ENCODE data around the gene MYORG. TPM values are rescaled to one million over a fixed set of nuclear protein-coding genes. Genes with fewer than 3 reads are reported as not detected.

Gene MYORG
- total RNA-seq, 2 experiments from 2014 or later: 0.98 to 3.9 TPM

DNA sequence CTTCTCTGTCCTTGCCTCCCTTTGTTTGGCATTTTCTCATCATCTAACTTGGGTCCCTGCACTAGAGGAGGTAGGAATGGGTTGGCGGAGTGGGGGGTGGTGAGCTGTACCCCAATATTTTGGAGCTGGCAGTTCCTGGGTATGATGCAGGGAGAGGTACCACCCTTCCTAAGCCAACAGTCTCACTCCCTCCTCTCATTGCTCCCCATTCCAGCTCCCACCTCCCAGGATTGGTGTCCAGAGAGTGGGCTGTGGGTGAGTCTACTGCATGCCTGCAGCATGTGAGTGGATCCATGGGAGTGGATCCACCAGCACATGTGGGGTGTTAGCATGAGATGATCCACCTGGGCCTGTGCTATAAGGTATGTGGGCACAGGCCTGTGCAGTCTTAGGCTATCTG, 22.2 kb upstream of the MYORG start:
- no peak overlapping the region for H3K4me3 ChIP-seq (ENCODE audit: low read depth, low read length, poor library complexity, severe bottlenecking)
- H3K79me2 ChIP-seq (ENCODE audit: insufficient read depth, low read depth, low read length): no peaks in the 10 kb centered on the region
- ChIA-PET POLR2A (no interaction called here), CTCF (ENCODE audit: unreplicated experiment) (no interaction called here)
- no TSS peak for BruUV-seq (replicated peaks)
- no peaks in the 10 kb centered on the region for H3K9me3 ChIP-seq (ENCODE audit: low read length)
- intact Hi-C loops (cut with micrococcal nuclease; ENCODE audit: unreplicated experiment): no loop called here
- no peak for DNase-seq (ENCODE audit: low spot score)
- TF ChIP-seq EZH2phosphoT487 (IDR thresholded peaks at IDR 0.05; ENCODE audit: borderline replicate concordance, low read depth, low read length): no peak
- TF ChIP-seq, protein P1, sequence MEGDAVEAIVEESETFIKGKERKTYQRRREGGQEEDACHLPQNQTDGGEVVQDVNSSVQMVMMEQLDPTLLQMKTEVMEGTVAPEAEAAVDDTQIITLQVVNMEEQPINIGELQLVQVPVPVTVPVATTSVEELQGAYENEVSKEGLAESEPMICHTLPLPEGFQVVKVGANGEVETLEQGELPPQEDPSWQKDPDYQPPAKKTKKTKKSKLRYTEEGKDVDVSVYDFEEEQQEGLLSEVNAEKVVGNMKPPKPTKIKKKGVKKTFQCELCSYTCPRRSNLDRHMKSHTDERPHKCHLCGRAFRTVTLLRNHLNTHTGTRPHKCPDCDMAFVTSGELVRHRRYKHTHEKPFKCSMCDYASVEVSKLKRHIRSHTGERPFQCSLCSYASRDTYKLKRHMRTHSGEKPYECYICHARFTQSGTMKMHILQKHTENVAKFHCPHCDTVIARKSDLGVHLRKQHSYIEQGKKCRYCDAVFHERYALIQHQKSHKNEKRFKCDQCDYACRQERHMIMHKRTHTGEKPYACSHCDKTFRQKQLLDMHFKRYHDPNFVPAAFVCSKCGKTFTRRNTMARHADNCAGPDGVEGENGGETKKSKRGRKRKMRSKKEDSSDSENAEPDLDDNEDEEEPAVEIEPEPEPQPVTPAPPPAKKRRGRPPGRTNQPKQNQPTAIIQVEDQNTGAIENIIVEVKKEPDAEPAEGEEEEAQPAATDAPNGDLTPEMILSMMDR (conservative IDR thresholded peaks at IDR 0.05; ENCODE audit: low read length): no peak
- H4K20me1 ChIP-seq (ENCODE audit: insufficient read depth, low read length): 0 out of 2 replicates have a peak, but pooled peaks cover 6% of the 10 kb centered on the region
- no peak overlapping the region for H3K4me2 ChIP-seq (ENCODE audit: low read length)
- no peaks in the 10 kb centered on the region for H3K36me3 ChIP-seq (ENCODE audit: insufficient read depth, low read length)
- H3K9me2 ChIP-seq (ENCODE audit: insufficient read depth, low read length): no peaks in the 10 kb centered on the region
- no peak overlapping the region for H3K27ac ChIP-seq (ENCODE audit: low read depth, low read length, poor library complexity, severe bottlenecking)
- no peak overlapping the region for H2AFZ ChIP-seq (ENCODE audit: low read length)
- H3K4me1 ChIP-seq (ENCODE audit: insufficient read depth, low read length, poor library complexity, severe bottlenecking): no peaks in the 10 kb centered on the region

DNA sequence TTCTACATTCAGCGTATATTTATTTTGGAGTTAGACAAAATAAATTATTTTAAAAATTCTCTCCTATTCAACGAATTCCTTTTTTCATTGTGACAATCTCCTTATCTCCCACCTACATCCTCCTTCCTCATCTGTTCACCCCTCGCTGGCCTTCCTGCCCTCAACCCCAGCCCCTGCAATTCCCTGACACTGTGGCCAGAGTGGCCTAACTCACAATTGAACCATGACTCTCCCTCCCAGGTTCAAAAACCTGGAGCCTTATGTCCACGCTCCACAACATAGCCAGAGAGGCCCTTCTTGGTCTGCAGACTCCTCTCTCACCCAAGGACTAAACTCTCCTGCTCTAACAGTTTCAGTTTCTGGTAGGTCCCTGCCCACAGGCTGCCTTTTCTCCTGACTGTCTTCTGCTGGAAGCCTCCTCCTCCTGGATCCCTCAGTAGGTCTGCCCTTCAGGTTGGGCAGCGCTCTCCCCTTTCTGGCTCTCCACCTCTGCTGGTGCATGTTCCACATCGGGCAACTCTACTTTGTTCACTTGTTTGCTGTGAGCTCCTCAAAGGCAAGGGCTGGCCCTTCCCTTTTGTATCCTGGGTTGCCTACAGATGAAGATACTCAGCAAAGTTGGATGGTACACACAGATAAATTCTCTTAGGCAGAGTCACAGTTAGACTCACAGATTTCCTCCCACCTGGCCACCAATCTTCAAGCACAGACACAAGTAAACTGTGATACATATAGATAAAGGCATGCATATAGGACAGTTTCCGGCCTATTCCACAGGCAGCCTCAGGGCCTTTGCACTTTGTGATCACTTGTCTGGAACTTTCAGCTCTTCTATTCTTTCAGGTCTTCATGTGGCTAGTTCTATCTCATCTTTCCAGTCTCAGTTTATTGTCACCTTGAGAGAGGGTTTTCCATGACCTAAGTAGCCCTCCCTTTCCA, 19.8 kb upstream of the MYORG start:
- Histone ChIP-seq H3K27ac (ENCODE audit: low read depth, low read length, poor library complexity, severe bottlenecking) (no peak overlapping the region), H3K4me3 (ENCODE audit: low read depth, low read length, poor library complexity, severe bottlenecking) (no peak overlapping the region), H3K4me2 (ENCODE audit: low read length) (no peak overlapping the region), H3K36me3 (ENCODE audit: insufficient read depth, low read length) (no peaks in the 10 kb centered on the region), H4K20me1 (ENCODE audit: insufficient read depth, low read length) (0 out of 2 replicates have a peak, but pooled peaks cover 6% of the 10 kb centered on the region), H2AFZ (ENCODE audit: low read length) (no peak overlapping the region), H3K9me3 (ENCODE audit: low read length) (no peaks in the 10 kb centered on the region), H3K9me2 (ENCODE audit: insufficient read depth, low read length) (no peaks in the 10 kb centered on the region), H3K4me1 (ENCODE audit: insufficient read depth, low read length, poor library complexity, severe bottlenecking) (no peaks in the 10 kb centered on the region), H3K79me2 (ENCODE audit: insufficient read depth, low read depth, low read length) (no peaks in the 10 kb centered on the region)
- no TSS peak for BruUV-seq (replicated peaks)
- DNase-seq (ENCODE audit: low spot score): no peak
- intact Hi-C loops (cut with micrococcal nuclease; ENCODE audit: unreplicated experiment): no loop called here
- TF ChIP-seq EZH2phosphoT487 (IDR thresholded peaks at IDR 0.05; ENCODE audit: borderline replicate concordance, low read depth, low read length): no peak
- TF ChIP-seq, protein P1 (conservative IDR thresholded peaks at IDR 0.05; ENCODE audit: low read length): no peak
- CTCF ChIA-PET (ENCODE audit: unreplicated experiment): no interaction called here
- POLR2A ChIA-PET: no interaction called here

DNA sequence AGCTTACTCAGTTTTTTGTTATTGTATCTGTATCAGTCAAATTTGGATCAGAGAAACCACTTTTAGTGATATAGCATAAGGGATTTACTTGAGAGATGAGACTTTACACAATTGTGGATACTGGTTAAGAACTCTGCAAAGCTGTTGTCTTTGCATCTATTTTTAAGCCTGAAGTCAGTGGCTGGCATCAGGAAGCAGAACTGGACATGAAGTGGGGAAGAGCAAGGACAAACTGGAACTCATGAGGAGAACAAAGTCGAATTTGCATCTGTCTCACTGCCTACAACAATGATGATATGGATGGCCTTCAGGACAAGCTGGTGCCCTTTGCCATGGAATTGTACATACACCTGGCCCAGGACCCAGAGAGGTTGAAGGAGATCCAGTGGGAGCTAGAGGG, 15.8 kb upstream of the MYORG start:
- H4K20me1 ChIP-seq (ENCODE audit: insufficient read depth, low read length): 0 out of 2 replicates have a peak, but pooled peaks cover 6% of the 10 kb centered on the region
- BruUV-seq (replicated peaks): no TSS peak
- no peaks in the 10 kb centered on the region for H3K79me2 ChIP-seq (ENCODE audit: insufficient read depth, low read depth, low read length)
- H2AFZ ChIP-seq (ENCODE audit: low read length): no peak overlapping the region
- H3K4me2 ChIP-seq (ENCODE audit: low read length): no peak overlapping the region
- intact Hi-C loops (cut with micrococcal nuclease; ENCODE audit: unreplicated experiment): no loop called here
- H3K4me1 ChIP-seq (ENCODE audit: insufficient read depth, low read length, poor library complexity, severe bottlenecking): no peaks in the 10 kb centered on the region
- TF ChIP-seq, protein P1 (conservative IDR thresholded peaks at IDR 0.05; ENCODE audit: low read length): no peak
- no peak for TF ChIP-seq EZH2phosphoT487 (IDR thresholded peaks at IDR 0.05; ENCODE audit: borderline replicate concordance, low read depth, low read length)
- CTCF ChIA-PET (ENCODE audit: unreplicated experiment): no interaction called here
- no peak for DNase-seq (ENCODE audit: low spot score)
- H3K9me2 ChIP-seq (ENCODE audit: insufficient read depth, low read length): no peaks in the 10 kb centered on the region
- no peak overlapping the region for H3K27ac ChIP-seq (ENCODE audit: low read depth, low read length, poor library complexity, severe bottlenecking)
- no peaks in the 10 kb centered on the region for H3K9me3 ChIP-seq (ENCODE audit: low read length)
- POLR2A ChIA-PET: no interaction called here
- no peaks in the 10 kb centered on the region for H3K36me3 ChIP-seq (ENCODE audit: insufficient read depth, low read length)
- H3K4me3 ChIP-seq (ENCODE audit: low read depth, low read length, poor library complexity, severe bottlenecking): no peak overlapping the region
